Right hindlimb (tissue), 1 donor: Measurements from ENCODE around the gene ZBP1.

Source experiments
- DNase-seq: peaks from one replicate; pipeline ENCODE4 v3.0.0-alpha.2; 2018

Gene ZBP1

GRCh38 chr20:57620274-57620990 lies at the start of gene ZBP1:
Gene ZBP1 (minus strand): TSS chr20:57620426. CDS start chr20:57620295, 131 bp downstream.
- DNase-seq: no peak

- no peak for DNase-seq
Measured at GRCh38 chr20:57669632-57670031, 49.4 kb upstream of the ZBP1 start.

DNA sequence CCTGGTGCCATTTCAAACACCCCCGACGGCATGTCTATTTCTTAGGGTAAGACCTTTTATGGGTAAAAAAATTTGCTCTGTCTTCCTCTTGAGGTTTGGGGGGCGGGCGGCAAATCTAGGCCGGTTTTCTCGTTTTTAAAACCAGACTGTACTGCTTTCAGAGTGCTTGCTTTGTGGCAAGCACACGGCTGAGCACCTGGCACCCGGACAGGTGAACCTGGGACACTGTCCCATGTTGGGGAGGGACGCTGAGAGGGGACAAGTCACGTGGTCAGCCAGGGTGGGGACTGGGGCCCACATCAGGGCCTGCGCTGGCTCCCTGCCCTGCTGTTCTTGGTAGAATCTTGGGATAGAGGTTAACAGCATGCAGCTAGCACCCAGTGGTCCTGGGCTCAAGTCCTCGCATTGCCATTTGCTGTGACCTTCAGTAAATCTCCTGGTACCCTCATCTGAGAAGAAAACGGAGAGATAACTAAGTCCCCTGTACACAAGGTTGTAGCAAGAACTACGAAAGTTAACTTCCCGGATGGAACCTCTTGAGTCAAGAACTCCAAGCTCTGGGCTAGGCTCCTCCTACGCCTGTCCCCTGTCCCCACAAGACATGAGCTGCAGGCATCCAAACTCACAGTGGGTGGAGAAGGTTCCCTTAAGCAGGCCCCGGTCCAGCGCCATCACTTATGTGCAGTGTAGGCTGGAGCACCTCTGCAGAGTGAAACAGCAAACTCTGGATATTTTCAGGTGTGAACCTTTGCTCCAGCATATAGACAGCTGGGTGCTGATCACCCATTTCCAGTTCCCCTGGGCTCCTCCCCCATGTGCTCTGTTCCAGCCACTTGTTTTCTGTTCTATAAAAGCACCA lies 47.9 kb upstream of the ZBP1 start:
- DNase-seq: no peak

- no peak for DNase-seq
Measured at GRCh38 chr20:57667388-57667787, 47.2 kb upstream of the ZBP1 start.

DNA sequence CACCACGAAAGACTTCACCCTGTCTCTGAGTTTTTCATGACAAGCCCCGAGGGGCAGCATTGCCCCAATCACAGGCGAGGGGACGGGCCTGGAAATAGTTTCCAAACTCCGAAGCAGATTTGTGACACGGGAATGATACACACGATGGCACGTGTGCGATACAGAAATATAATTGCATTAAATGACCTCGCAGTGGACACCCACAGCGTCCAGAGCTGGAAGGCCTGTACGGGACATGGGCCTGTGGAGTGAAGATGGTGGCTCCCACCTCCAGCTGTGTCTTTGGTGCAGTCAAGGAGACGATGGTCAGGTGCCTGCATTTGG lies 46.6 kb upstream of the ZBP1 start:
- DNase-seq: no peak

- DNase-seq: no peak
Measured at GRCh38 chr20:57666106-57666833, 46.0 kb upstream of the ZBP1 start.

DNA sequence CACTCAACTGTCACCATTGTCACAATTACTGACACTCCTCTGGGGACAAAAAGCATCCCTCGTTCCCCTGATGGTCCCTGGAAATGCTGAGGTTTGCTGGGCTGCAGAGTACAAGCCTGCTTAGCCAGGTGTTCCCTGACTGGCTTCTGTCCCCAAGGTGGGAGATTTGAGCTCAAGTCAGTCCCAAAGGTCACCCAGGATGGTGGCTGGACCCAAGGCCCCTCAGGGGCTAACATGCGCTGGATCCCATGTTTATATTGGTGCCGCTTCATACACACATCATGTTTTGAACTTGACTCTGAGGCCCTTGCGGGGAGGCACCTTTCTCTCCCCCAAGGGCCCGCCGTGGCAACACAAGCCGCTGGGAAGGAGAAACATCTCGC lies 45.4 kb upstream of the ZBP1 start:
- no peak for DNase-seq

GRCh38 chr20:57664924-57665588 lies 44.8 kb upstream of the ZBP1 start:
- peak; percentile 14 for DNase-seq

- peak; percentile 14 for DNase-seq
Measured at GRCh38 chr20:57664476-57664875, 44.2 kb upstream of the ZBP1 start.

GRCh38 chr20:57663681-57664451 lies 43.6 kb upstream of the ZBP1 start:
- DNase-seq: peak; percentile 17

DNA sequence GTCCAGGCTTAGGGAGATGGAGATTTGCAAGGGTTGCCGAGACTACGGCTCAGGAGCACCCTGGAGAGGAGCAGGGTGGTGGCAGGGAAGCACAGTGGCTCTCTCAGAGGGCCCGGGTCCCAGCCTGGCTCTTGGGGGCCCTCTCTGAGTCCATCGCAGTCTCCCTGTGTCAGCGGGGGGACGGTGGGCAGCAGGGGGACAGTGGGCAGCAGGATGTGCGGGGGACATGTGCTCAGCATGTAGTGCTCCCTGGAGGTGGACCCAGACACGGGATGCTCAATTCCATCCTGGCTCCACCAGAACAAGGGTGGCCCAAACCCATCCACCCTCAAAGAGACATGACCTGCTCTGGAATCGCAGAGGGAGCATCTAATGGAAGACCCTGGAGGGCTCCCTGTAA lies 43.0 kb upstream of the ZBP1 start:
- DNase-seq: peak; percentile 9

- peak; percentile 33 for DNase-seq
Measured at GRCh38 chr20:57662456-57663240, 42.4 kb upstream of the ZBP1 start.

GRCh38 chr20:57661746-57662455 lies 41.7 kb upstream of the ZBP1 start:
- peak; percentile 10 for DNase-seq

DNA sequence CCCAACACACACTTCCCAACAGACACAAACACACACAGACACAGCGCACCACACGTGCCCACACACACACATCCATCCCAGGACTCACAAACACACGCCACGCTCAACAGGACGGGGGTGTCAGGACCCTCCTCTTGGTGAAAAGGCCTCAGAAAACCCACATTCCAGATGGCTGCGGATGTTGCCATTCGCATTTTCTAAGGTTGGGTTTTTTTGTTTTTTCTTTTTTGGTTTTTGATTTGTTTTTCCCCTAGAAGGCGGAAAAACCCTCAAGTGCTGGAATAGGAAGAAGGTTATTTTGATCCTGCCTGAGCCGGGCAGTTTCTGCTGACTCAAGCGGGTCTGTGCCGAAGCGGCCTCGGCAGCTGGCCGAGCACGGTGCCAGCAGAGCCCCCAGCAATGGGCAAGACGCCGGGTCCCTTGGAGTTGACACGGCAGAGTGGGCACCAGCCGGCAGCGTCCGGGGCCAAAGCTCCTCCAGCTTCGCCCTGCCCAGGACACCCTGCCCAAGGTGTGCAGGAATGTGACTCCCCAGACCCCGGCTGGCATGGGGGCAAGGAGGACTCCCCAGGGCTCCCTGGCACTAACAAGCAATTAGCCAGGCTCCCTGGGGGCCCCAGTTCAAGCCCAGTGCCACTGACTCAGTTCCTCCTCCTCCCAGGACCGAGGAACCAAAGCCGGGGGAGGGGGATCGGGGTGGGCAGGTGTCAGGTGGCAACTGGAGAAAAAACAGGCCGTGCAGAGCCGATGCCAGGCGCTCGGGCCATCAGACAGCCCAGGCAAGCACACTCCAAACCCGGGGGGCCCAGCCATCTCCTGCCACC lies 40.9 kb upstream of the ZBP1 start:
- peak; percentile 41 for DNase-seq

DNA sequence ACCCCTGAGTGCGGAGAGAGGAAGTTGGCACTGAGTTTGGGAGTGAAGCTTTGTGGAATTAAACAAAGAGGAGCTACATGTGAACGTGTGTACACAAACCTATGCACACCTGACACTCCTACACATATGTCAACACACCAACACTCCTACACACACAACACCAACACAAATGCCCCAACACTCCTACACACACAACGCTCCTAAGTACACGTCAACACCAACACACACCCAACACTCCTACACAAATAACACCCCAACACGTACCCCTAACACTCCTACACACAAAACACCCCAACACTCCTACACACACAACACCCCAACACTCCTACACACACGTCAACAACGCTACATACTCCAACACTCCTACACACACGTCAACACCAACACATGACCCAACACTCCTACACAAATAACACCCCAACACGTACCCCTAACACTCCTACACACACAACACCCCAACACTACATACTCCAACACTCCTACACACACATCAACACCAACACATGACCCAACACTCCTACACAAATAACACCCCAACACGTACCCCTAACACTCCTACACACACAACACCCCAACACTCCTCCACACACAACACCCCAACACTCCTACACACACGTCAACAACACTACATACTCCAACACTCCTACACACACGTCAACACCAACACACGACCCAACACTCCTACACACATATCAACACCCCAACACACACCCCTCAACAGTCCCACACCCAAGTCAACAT lies 40.1 kb upstream of the ZBP1 start:
- peak; percentile 10 for DNase-seq

DNA sequence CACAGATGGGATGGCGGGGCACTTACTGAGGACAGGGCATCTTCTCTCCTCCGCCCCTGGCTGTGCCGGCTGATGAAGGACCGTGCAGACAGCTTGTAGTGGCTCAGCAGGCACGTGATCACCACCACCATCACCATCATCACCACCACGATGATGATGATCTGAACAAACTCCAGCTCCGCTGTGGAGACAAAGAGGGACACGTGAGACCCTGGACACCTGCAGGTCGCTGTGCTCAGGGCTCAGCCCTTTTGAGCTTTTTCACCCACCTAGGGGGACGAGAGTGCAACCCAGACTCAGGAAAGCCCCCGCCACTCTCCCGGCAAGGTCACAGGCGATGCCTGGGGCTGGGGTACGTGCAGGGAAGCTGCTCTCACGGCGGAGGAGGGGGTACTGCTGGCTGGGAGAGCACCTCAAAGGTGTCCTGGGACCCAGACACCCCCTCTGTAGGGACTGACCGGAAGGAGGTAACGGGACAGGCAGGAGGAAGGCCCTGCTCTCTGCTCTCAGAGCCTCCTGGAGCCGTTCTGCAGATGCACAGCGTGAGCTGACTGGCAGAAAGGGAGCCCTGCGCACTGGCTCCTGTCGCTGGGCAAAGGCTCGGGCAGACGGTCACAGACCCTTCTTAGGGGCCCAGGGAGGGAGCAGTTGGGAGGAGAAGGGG lies 39.4 kb upstream of the ZBP1 start:
- DNase-seq: peak; percentile 12

- DNase-seq: peak; percentile 13
Measured at GRCh38 chr20:57658833-57659516, 38.7 kb upstream of the ZBP1 start.

GRCh38 chr20:57658447-57658832 lies 38.2 kb upstream of the ZBP1 start:
- DNase-seq: peak; percentile 10
